GM10847 (cell line): ENCODE measurements around the gene POTEB3.
"Not testable (repeated sequence)": the region's sequence is repeated elsewhere in the genome, so short reads cannot be mapped to it uniquely, and the experiment has no call there.

Experiments
- POLR2A ChIP-seq: IDR thresholded peaks from 2 replicates; pipeline ENCODE4 v1.6.1; 2011; ENCODE audit not compliant: insufficient read length; ENCODE audit errors: extremely low read depth

The POTEB3 gene

DNA sequence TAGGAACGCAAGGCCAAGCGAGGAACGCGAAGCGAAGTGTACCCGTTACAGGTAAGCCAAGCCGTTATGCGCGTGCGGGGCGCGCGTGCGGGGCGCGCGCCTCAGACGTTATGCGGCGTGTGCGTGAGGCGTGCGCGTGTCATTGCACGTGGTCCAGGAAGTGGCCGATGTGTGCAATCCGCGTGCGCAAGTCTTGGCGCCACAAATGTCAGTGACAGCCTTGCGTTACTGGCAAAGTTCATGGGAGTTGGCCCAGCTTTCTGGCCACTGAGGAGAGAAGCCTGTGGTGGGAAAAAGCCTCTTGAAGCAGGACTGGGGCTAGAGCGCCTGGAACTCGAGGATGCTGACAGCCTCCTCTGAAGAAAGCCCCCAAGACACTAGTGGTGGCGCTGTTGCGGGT is at the start of gene POTEB3:
POTEB3 (minus strand) TSS at position 101 of the 400 bp plus-strand sequence. CDS start 488 bp downstream, outside the sequence.
- TF ChIP-seq POLR2A: not testable (repeated sequence)
